T-helper 2 cell treated with Interferon-gamma antibody and Interleukin-4, amounts not matched to agents 100 ng/mL and 5 ng/mL, for 36 hours (primary cell): ENCODE results near the gene DDC. TPM values are rescaled to one million over a fixed set of nuclear protein-coding genes. Genes with fewer than 3 reads are reported as not detected.
"Not testable (repeated sequence)": the region's sequence is repeated elsewhere in the genome, so short reads cannot be mapped to it uniquely, and the experiment has no call there.

ENCODE experiments used
- intact Hi-C: fragments of 100-400 bp; cut with micrococcal nuclease; formaldehyde crosslinking; loops from one replicate; pipeline ENCODE4 v1.15.1; 2023
- total RNA-seq: library from RNA; stranded (reverse); gene quantifications from 2 replicates; pipeline ENCODE4 v1.2.3, GENCODE V29; 2022

DDC gene
- total RNA-seq, 1 donor from 2014 or later, result not detected

DNA sequence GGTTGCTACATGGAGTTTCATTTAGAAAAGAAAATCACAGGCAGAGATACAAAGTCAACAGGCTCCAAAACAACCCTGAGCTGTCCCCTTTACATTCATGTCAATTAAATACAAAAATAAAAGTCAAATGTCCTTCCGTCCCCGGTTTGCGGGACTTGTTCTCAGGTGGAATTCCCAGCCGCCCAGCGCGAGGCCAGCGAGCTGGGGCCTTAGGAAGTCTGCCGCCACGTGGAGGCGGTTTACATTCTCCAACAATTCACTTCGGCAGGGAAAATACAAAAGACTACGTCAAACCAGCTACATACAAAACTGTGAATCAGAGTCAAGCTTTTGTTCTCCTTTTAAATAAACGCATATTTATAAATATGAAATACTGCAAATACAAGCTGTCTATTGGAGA is 25.3 kb upstream of the DDC start:
- intact Hi-C loops, result loop anchor here (5.0 kb wide), 1 partner anchor 123 kb away; no protein-coding TSS in a partner anchor

DNA sequence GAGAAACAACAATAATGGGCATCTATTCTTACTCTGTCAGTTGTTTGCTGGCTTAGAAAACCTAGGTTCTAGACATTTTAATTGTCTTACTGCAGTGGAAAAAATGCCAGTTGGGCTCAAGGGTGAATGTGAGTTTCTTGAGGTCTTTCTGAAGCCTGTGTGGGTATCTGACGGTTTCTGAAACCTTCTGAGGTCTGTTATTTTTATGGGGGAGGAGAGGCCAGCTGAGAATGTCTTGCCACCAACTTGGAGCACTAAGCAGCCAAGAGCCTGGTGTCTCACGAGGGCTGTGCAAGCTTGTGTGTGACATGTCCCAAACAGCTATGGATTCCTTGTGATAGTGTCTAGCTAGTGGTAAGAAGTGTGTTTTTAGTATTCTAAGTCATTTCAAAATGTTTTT is 24.2 kb upstream of the DDC start:
- intact Hi-C loops, result no loop called here

DNA sequence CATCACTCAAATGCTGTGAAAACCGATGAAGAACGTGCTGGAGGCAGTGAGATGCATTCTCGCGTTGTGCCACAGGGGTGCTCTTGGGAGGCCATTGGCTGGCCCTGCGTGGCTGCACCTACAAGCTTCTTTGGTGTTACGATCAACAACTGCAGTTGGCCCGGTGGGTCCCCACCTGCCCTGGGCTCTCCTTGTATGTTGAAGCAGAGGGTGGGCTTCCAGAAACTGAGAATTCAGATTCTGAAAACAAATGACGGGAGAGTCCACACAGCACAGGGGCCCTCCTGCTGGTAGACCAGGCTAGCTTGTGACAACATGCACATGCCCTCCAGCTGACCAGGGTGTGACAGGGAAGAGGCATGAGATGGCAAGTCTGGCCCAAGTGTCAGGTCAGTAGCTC is 23.7 kb upstream of the DDC start:
- intact Hi-C loops, result no loop called here

DNA sequence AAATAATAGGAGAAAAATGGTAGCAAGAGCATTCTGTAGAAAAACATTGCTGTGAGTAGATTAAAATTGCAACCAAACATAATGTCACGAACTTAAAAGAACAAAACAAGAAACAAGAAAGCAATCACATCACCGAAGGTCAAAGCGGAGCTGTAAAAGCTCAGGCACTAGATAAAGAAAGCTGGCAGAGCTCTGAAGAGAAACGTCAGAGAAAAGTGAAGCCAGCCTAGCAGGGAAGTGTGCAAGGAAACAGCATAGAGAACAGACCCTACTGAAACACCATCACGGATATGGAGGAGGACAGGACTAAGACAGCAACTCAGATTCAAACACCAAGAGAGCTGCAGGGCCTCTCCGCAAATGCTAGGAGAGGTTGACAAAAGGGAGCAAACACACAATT is 22.5 kb upstream of the DDC start:
- intact Hi-C loops, result no loop called here

DNA sequence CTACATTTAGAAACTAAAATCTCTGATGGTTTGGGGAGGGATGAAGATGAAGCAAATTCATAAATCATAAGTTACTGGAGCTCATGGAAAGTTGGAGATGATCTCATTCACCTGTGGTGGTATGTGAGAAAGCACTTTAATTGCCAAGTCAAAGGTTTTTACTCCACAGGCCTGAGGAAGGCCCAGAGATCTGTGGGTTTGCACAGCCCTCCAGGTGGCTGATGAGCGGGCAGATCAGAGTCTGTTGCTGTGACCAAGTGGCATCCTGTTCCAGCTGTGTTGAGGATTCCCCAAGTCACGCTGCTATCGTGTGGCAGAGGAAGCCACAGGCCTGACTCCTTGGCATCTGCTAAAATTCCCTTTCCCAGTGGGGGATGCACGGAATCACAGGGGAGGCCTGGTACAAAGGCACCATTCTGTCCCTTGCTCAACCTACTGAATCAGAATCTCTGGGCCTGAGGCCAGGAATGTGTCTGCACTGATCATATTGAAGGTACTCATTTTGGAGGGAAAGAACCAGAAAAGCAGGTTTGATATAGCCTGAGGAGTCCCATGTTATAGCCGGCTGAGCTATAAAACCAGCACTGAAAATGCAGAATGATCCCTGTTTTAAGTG is 19.7 kb upstream of the DDC start:
- intact Hi-C loops, result no loop called here

DNA sequence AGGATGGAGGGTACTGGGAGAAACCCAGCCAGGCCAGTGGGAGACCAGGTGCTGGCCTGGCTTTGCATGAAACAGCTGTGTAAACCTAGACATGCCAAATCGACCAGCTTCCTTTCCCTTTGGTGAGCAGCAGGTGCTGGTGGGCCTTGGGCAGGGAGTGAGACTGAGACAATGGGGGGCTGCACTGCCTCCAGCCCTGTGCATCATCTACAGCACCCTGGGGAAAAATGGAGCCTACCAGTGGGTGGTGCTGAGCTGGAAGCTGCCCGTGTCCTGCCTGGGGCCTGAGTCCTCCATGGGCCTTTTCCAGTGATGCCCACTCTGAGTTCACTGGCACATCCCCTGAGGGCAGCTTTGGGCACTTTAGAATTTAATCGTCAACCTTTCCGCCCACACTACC is 19.2 kb upstream of the DDC start:
- intact Hi-C loops, result no loop called here

DNA sequence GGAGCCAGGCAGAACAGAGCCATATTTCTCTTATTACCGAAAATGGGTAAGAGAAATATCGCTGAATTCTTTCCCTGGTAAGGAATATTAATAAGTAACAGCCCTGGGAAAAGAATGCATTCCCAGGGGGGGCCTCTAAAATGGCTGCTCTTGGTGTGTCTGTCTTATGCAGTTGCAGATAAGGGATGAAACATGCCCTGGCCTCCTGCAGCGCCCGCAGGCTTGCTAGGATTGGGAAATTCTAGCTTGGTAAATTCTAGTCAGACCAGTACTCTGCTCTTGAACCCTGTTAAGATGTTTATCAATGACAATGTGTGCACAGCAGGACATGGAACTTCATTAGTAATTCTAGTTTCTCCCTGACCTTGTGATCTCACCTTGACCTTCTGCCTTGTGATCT is 18.1 kb upstream of the DDC start:
- intact Hi-C loops, result not testable (repeated sequence)

DNA sequence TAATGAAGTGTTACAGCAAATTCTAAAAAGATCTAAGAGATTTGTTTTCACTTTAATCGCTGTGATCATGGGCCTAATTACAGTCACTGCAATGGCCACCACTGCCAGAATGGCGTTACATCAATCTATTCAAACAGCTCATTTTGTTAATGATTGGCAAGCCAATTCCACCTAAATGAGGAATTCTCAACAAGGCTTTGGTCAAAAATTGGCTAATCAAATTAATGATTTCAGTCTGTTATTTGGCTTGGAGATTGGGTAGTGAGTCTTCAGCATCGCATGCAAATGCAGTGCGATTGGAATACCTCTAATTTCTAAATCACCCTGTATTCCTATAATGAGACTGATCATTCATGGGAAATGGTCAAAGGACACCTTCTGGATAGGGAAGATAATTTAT is 17.1 kb upstream of the DDC start:
- intact Hi-C loops, result not testable (repeated sequence)

DNA sequence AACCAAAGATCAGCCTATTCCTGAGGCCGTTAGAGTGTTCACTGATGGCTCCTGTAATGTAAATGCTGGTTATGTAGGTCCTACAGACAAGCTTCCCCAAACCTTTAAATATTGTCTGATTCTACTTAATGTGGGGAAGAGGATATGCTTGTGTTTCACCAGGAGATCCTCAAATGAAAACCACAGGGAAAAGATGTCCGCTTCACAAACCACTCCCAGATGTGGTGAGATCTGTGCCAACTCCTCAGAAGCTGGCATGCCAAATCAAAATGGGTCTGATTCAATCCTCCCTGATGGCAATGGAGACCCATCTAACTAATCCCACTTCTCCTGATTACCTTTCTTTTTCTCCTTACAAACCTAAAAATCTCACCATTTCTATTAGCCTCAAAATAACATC is 15.5 kb upstream of the DDC start:
- intact Hi-C loops, result not testable (repeated sequence)

DNA sequence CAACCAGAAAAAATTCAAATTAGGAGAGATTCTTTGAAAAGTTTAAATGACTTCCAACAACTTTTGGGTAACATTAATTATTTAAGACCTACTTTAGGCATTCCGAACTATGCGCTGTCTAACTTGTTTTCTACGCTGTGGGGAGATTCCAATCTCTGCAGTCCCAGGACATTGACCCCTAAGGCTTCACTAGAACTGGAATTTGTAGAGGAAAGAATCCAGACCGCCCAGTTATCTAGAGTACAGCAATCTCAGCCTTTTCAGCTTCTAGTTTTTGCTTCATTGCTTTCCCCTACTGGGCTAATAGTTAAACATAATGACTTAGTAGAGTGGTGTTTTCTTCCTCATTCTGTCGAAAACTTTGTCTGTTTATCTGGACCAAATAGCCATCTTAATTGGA is 14.9 kb upstream of the DDC start:
- intact Hi-C loops, result no loop called here

DNA sequence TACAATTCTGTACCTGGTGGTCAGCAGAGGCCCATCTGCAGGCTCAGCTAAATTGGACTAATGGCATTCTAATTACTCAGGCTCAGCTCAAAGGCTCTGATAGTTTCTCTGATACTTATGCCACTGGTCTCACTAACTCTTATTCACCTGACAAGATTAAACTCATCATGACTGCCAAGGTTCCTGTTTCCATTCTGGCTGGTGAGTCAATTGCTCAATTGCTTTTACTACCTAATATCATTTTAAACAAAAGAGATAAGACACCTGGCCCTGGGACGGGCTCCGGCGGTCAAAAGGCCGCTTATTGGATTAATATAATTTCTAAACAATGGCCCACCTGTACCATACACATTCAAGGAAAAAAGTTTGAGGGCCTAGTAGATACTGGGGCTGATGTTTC is 12.9 kb upstream of the DDC start:
- intact Hi-C loops, result not testable (repeated sequence)

DNA sequence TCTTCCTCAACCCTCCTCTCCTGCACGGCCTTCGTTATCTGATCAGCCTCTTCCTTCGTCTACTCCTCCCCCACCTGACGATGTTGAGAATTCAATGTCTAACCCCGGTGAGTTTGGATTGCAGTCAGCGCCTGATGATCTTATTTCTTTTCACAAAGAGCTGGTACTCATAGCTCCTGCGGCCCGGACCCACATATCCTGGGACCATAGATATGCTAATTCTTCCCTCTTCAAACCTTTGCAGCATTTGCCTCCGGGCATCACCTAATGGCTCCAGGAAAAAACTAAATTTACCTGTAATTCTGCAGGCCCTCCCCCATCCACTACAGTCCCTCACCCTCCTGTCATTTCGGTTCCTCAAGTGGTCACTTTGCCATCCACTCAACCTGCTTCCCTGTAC is 12.4 kb upstream of the DDC start:
- intact Hi-C loops, result no loop called here

DNA sequence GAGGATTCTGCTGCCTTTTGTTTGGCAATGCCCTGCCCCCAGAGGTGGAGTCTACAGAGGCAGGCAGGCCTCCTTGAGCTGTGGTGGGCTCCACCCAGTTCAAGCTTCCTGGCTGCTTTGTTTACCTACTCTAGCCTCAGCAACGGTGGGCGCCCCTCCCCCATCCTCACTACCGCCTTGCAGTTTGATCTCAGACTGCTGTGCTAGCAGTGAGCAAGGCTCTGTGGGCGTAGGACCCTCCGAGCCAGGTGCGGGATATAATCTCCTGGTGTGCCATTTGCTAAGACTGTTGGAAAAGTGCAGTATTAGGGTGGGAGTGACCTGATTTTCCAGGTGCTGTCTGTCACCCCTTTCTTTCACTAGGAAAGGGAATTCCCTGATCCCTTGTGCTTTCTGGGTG is 11.2 kb upstream of the DDC start:
- intact Hi-C loops, result not testable (repeated sequence)

DNA sequence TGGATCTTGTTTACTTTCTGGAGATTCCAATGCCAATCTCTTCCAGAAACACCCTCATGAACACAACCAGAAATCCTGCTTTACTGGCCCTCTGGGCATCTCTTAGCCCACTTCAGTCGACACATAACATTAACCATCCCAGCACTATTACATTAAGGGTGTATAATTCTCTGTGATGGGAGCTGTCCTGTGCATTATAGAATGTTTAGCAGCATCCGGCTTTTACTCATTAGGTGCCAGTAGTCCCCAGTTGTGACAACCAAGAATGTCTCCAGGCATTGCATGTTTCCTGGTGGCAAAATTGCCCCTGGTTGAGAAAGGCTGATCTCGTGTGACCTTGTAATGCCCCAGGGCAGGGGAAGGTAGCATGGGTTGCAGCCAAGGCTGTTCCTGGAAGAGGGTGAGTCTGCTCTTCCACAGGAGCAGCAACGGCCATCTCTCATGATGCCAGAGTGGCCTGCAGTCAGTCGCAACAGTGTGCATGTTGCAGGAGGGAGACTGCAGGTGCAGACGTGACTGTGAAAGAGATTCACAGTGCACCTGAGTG is 2.6 kb upstream of the DDC start:
- intact Hi-C loops, result no loop called here

DNA sequence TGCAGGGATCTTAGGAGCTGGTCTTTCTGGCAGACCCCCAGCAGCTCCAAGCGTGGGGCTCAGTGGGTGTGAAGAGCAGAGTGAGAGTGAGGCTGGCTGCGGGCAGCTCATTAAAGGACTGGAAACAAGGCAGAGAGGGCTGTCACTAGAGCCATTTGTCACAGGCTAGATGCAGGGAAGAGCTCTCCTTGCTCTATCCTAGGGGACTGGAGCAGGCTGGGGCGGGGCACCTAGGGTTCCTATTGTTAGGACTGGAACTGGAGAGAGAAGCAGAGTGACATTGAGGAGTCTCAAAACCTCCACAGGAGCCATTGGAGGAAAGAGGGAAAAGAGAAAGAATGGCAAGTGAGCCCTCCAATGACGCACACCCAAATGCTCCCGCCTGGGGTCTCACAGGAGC is 772 bp upstream of the DDC start:
- intact Hi-C loops, result no loop called here

DNA sequence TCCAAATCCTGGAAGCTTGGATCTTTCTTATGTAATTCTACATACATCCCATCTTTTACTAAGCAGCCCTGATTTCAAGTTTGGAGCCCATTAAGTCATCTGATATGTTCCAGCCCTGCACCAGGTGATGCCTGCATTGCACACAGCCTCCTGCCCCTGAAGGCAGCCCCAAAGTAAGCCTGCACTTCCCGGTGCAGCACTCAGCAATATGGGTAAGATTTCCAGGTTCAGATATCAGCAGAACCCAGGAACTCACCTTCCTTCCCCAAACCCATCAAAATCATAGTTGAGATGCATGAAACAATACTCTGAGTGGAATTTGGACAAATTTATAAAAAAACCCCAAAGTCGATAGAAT is 333 bp upstream of the DDC start:
- intact Hi-C loops, result no loop called here

DNA sequence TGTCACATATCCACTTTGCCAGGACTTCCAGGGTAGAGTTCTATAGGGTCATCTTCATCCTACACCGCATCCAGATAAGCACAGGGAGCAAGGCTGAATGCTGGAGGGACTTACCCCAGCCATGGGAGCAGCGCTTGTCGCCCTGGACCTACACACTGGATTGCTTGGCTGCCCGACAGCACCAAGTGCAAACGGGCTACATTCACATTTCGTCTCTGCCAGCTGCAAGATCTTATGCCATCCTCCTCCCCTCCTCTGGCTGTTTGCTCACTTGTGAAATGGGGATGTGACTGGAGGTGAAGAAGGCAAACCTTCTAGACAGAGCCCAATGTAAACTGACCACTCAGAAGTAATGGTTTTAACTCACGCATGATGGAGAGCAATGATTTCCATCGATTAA is 1.0 kb downstream of the DDC start:
- intact Hi-C loops, result no loop called here

DNA sequence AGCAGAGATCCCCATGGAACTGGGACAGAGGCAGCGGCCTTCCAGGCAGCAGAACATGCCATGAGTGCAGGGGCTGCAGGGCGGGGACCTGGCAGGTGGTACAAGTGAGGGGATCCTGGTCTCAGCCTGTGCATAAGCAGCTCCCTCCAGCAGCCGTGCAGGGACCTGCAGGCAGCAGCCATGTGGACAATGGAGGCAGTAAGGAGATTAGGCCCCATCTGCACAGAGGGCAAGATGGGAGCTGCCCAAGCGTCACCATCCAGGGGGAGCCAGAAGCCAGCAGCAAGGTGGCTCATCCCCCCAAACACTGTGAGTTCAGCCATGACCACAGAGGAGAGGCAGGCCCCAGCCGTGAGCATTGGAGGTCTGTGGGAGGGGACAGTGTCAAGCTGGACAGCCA is 3.1 kb downstream of the DDC start:
- intact Hi-C loops, result no loop called here

DNA sequence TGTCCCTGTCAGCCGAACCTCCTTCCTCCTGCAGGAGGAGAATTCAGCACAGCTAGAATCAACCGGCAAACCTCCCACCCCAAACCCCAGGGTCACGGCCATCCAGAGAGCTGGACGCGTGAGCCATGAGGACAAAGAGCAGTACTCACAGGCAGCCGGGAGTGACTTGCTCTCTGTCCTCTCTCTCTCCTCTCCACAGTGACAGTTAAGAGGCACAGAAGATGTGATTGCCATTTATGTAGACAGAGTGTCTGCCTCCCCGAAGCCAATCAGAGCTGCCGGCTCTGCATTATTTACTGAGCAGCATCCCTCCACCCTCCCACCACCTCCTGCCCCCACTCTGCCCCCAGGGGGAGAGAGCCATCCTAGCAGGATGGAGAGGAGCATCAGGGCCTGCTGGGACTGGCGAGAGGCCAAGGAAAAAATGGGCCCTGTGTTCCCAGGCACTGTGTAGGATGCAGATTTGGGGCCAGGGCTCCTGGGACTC is 4.3 kb downstream of the DDC start:
- intact Hi-C loops, result no loop called here

DNA sequence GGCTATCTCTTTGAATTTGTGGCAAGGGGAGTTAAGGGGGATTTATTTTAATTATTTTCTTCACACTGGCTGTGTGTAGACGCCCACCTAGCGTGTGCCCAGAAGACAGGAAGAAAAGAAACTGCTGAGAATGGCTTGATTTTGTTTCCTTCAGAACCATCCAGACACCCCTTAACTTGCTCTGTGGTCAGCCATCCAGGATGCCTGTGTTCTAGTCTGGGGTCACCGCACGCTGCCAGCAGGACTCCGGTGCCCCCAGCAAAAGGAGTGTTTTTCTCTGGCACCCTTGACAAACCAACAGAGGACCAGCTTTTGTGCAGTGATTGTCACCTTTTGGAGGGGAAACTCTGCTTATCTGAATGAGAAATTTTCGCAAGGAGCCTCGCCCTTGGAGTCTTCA is 5.3 kb downstream of the DDC start:
- intact Hi-C loops, result no loop called here

DNA sequence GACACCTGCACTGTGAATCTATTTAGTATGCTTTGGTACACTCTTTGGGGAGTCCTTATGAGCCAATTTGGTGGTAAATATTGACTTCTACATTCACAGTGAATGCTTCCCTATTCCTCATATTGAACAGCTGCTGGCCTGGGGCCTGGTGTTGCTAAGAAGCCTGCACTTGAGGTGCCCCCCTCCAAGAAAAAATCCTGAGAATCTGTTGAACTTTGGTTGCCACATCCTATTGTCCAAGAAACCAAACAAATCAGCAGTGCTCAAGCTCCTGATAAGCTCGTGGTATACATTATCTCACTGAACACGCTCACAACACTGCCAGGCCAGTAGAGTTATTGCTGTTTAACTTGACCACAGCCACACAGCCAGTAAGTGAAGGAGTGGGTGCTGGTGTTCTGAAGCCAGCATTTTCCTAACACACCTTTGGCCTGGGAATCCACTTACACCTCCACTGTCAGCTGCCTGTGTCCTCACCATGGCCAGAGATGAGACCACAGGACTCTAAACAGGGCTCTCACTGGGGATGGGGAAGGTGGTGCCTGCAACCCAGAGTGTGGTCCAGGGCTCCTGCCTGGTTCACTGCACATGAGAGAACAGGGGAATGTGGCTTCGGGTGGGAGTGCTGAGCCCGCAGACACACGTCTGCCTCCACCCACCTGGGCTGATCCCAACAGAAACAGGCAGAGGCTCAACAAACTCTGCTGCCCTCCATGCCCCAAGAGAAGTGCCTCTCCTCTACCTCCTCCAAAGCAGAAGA is 6.7 kb downstream of the DDC start:
- intact Hi-C loops, result no loop called here

DNA sequence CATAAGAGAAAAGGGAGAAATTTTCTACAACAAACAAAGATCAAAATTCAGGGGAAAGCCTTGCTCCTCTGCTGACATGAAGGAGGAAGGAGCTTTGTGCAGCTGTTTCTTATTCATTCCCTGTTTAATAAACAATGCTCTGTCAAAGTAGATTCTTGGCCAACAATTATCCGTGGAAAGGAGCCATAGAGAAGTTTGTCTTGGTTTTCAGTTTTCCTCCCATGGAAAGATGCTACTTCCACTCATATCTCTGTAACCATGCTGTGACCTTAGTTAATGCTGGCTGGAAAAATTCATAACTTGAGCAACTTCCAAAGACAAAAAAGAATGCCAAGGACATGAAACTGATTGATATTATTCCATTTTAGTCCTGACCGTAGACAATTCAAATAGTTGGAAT is 8.1 kb downstream of the DDC start:
- intact Hi-C loops, result no loop called here
